Daoy (cell line): ENCODE data around the gene HNRNPF. TPM values are rescaled to one million over a fixed set of nuclear protein-coding genes. Genes with fewer than 3 reads are reported as not detected.
A peak's percentile ranks its signal among the peaks of the same experiment; 100 is the strongest.

Source experiments
- DNase-seq: peaks from one replicate; pipeline ENCODE4 v3.0.0-alpha.2; 2015; ENCODE audit warnings: low read depth
- total RNA-seq: library from RNA; depleted of rRNA; stranded (reverse); fragments of >200 nt; shearing (Covaris generic); gene quantifications from 2 replicates; pipeline ENCODE4 v1.2.3, GENCODE V29; 2014

The HNRNPF gene
- total RNA-seq, 1 experiment from 2014 or later: 148 TPM

GRCh38 chr10:43421519-43421918, 12.5 kb upstream of the HNRNPF start:
- no peak for DNase-seq

- no peak for DNase-seq
These were observed 12.2 kb upstream of the HNRNPF start for GRCh38 chr10:43421201-43421507.

GRCh38 chr10:43420369-43421200, 11.6 kb upstream of the HNRNPF start:
- peak; percentile 84 for DNase-seq

GRCh38 chr10:43419997-43420368, 11.0 kb upstream of the HNRNPF start:
- no peak for DNase-seq

- DNase-seq: no peak
These were observed 9.2 kb upstream of the HNRNPF start for GRCh38 chr10:43417950-43418768.

- no peak for DNase-seq
These were observed 6.6 kb upstream of the HNRNPF start for GRCh38 chr10:43415544-43415943.

- DNase-seq: no peak
These were observed 2.5 kb upstream of the HNRNPF start for GRCh38 chr10:43411536-43411935.

GRCh38 chr10:43410345-43410744, 1.4 kb upstream of the HNRNPF start:
- DNase-seq: no peak

- no peak for DNase-seq
These were observed 561 bp upstream of the HNRNPF start for GRCh38 chr10:43409385-43410109.

- no peak for DNase-seq
These were observed 666 bp downstream of the HNRNPF start for GRCh38 chr10:43408331-43408709.

- peak; percentile 91 for DNase-seq
These were observed 1.2 kb downstream of the HNRNPF start for GRCh38 chr10:43407576-43408330.

- peak; percentile 51 for DNase-seq
These were observed 1.8 kb downstream of the HNRNPF start for GRCh38 chr10:43407148-43407575.

- DNase-seq: no peak
These were observed 4.3 kb downstream of the HNRNPF start for GRCh38 chr10:43404704-43405084.

GRCh38 chr10:43403911-43404703, 4.9 kb downstream of the HNRNPF start:
- DNase-seq: no peak

- no peak for DNase-seq
These were observed 6.0 kb downstream of the HNRNPF start for GRCh38 chr10:43402880-43403452.

- no peak for DNase-seq
These were observed 6.8 kb downstream of the HNRNPF start for GRCh38 chr10:43402176-43402575.

- DNase-seq: no peak
These were observed 7.4 kb downstream of the HNRNPF start for GRCh38 chr10:43401627-43402026.

- DNase-seq: no peak
These were observed 9.4 kb downstream of the HNRNPF start for GRCh38 chr10:43399320-43400310.

- DNase-seq: no peak
These were observed 10.1 kb downstream of the HNRNPF start for GRCh38 chr10:43398939-43399319.
